ENCODE measurements around the gene NOL12. TPM values are rescaled to one million over a fixed set of nuclear protein-coding genes. Genes with fewer than 3 reads are reported as not detected.

Gene NOL12
- total RNA-seq, 1 donor from 2014 or later = 18.1 TPM

GRCh38 chr22:37664249-37665101, 21.7 kb upstream of the NOL12 start:
- Histone ChIP-seq H3K4me3 (ENCODE audit: insufficient read depth, low read depth, low read length) (no peak overlapping the region), H3K27ac (ENCODE audit: low read depth, low read length) (no peak overlapping the region), H2AFZ (ENCODE audit: low read depth, low read length) (no peak overlapping the region), H3K79me2 (ENCODE audit: insufficient read depth, low read length) (peaks cover 65% of the 10 kb centered on the region), H3K9ac (ENCODE audit: low read length) (no peak overlapping the region), H3K27me3 (ENCODE audit: insufficient read depth, low read length) (no peaks in the 10 kb centered on the region), H3K4me2 (ENCODE audit: low read length) (no peak overlapping the region), H3K9me3 (ENCODE audit: insufficient read depth, low read depth, low read length) (no peaks in the 10 kb centered on the region), H3K36me3 (ENCODE audit: insufficient read depth, low read length) (no peaks in the 10 kb centered on the region), H3K4me1 (ENCODE audit: insufficient read depth, low read length) (peaks cover 20% of the 10 kb centered on the region), H4K20me1 (ENCODE audit: insufficient read depth, low read length) (peaks cover 44% of the 10 kb centered on the region)
- Mint-ChIP-seq H3K9me3 (ENCODE audit: unreplicated experiment) (no peaks in the 10 kb centered on the region), H3K4me1 (ENCODE audit: low read depth, unreplicated experiment) (peaks cover 16% of the 10 kb centered on the region), H3K4me3 (ENCODE audit: unreplicated experiment) (no peak overlapping the region), H3K36me3 (ENCODE audit: low read depth, unreplicated experiment) (peaks cover 2% of the 10 kb centered on the region), H3K27me3 (ENCODE audit: low read depth, unreplicated experiment) (no peaks in the 10 kb centered on the region), H3K27ac (ENCODE audit: unreplicated experiment) (no peak overlapping the region)
- TF ChIP-seq EZH2 (IDR thresholded peaks at IDR 0.05; ENCODE audit: insufficient read depth, low read length) = no peak
- no peak for TF ChIP-seq CTCF (IDR thresholded peaks at IDR 0.05; ENCODE audit: insufficient read depth, low read depth, low read length)
- FAIRE-seq = no peak
- no peak for DNase-seq (ENCODE audit: low read depth)

DNA sequence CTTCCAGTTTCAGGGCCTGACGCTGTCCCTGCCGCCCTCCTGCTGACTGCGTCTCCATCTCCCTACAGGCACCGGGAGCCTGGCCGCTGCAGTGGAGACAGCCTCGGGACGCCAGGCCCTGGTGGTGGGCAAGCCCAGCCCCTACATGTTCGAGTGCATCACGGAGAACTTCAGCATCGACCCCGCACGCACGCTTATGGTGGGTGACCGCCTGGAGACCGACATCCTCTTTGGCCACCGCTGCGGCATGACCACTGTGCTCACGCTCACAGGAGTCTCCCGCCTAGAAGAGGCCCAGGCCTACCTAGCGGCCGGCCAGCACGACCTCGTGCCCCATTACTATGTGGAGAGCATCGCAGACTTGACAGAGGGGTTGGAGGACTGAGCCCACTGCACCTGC, 20.7 kb upstream of the NOL12 start:
- Histone ChIP-seq H3K4me3 (ENCODE audit: insufficient read depth, low read depth, low read length) (no peak overlapping the region), H3K27ac (ENCODE audit: low read depth, low read length) (no peak overlapping the region), H3K79me2 (ENCODE audit: insufficient read depth, low read length) (peaks cover 55% of the 10 kb centered on the region), H2AFZ (ENCODE audit: low read depth, low read length) (no peak overlapping the region), H3K4me2 (ENCODE audit: low read length) (no peak overlapping the region), H3K36me3 (ENCODE audit: insufficient read depth, low read length) (no peaks in the 10 kb centered on the region), H4K20me1 (ENCODE audit: insufficient read depth, low read length) (peaks cover 34% of the 10 kb centered on the region), H3K27me3 (ENCODE audit: insufficient read depth, low read length) (no peaks in the 10 kb centered on the region), H3K4me1 (ENCODE audit: insufficient read depth, low read length) (peaks cover 12% of the 10 kb centered on the region), H3K9ac (ENCODE audit: low read length) (no peak overlapping the region), H3K9me3 (ENCODE audit: insufficient read depth, low read depth, low read length) (no peaks in the 10 kb centered on the region)
- TF ChIP-seq EZH2 (IDR thresholded peaks at IDR 0.05; ENCODE audit: insufficient read depth, low read length) = no peak
- TF ChIP-seq CTCF (IDR thresholded peaks at IDR 0.05; ENCODE audit: insufficient read depth, low read depth, low read length) = no peak
- Mint-ChIP-seq H3K4me3 (ENCODE audit: unreplicated experiment) (no peak overlapping the region), H3K27me3 (ENCODE audit: low read depth, unreplicated experiment) (no peaks in the 10 kb centered on the region), H3K9me3 (ENCODE audit: unreplicated experiment) (no peaks in the 10 kb centered on the region), H3K27ac (ENCODE audit: unreplicated experiment) (no peak overlapping the region), H3K4me1 (ENCODE audit: low read depth, unreplicated experiment) (peaks cover 9% of the 10 kb centered on the region), H3K36me3 (ENCODE audit: low read depth, unreplicated experiment) (peaks cover 2% of the 10 kb centered on the region)
- DNase-seq (ENCODE audit: low read depth) (no peak), FAIRE-seq (no peak)

- Histone ChIP-seq H3K4me1 (ENCODE audit: insufficient read depth, low read length) (peaks cover under 1% of the 10 kb centered on the region), H3K9me3 (ENCODE audit: insufficient read depth, low read depth, low read length) (no peaks in the 10 kb centered on the region), H3K27ac (ENCODE audit: low read depth, low read length) (no peak overlapping the region), H3K27me3 (ENCODE audit: insufficient read depth, low read length) (no peaks in the 10 kb centered on the region), H3K4me3 (ENCODE audit: insufficient read depth, low read depth, low read length) (no peak overlapping the region), H3K9ac (ENCODE audit: low read length) (no peak overlapping the region), H2AFZ (ENCODE audit: low read depth, low read length) (no peak overlapping the region), H4K20me1 (ENCODE audit: insufficient read depth, low read length) (peaks cover 7% of the 10 kb centered on the region), H3K79me2 (ENCODE audit: insufficient read depth, low read length) (peaks cover 20% of the 10 kb centered on the region), H3K36me3 (ENCODE audit: insufficient read depth, low read length) (no peaks in the 10 kb centered on the region), H3K4me2 (ENCODE audit: low read length) (no peak overlapping the region)
- DNase-seq (ENCODE audit: low read depth) (peak; percentile 66), FAIRE-seq (peak; percentile 5)
- Mint-ChIP-seq H3K4me3 (ENCODE audit: unreplicated experiment) (no peak overlapping the region), H3K27me3 (ENCODE audit: low read depth, unreplicated experiment) (no peaks in the 10 kb centered on the region), H3K4me1 (ENCODE audit: low read depth, unreplicated experiment) (peaks cover 5% of the 10 kb centered on the region), H3K9me3 (ENCODE audit: unreplicated experiment) (no peaks in the 10 kb centered on the region), H3K27ac (ENCODE audit: unreplicated experiment) (no peak overlapping the region), H3K36me3 (ENCODE audit: low read depth, unreplicated experiment) (peaks cover 2% of the 10 kb centered on the region)
- TF ChIP-seq EZH2 (IDR thresholded peaks at IDR 0.05; ENCODE audit: insufficient read depth, low read length) = no peak
- no peak for TF ChIP-seq CTCF (IDR thresholded peaks at IDR 0.05; ENCODE audit: insufficient read depth, low read depth, low read length)
These were observed 16.6 kb upstream of the NOL12 start for GRCh38 chr22:37669586-37669985.

Data from astrocyte (in vitro differentiated cells and primary cell).